Thyroid gland (tissue), 4 donors: ENCODE results near the gene TAC4. TPM values are rescaled to one million over a fixed set of nuclear protein-coding genes. Genes with fewer than 3 reads are reported as not detected.
A peak's percentile ranks its signal among the peaks of the same experiment; 100 is the strongest.

ENCODE experiments used
- DNase-seq, 2 donors: peaks; one replicate each; pipeline ENCODE4 v3.0.0-alpha.2; 2019
- H3K27ac ChIP-seq, 3 donors: fragments of 200-600 bp; sonication (generic); 1 replicate in 2 of 3; 2 replicates in 1 of 3; pipeline ENCODE4 v1.5.1; 2016 to 2019; ENCODE audit warnings: mild to moderate bottlenecking in 1 of 3, moderate library complexity in 1 of 3
- H3K27me3 ChIP-seq: fragments of 200-600 bp; sonication (generic); one replicate; pipeline ENCODE4 v1.5.1; 2019
- H3K36me3 ChIP-seq, 2 donors: fragments of 200-600 bp; sonication (generic); one replicate each; pipeline ENCODE4 v1.5.1; 2016 to 2019
- H3K4me1 ChIP-seq, 2 donors: fragments of 200-600 bp; sonication (generic); one replicate each; pipeline ENCODE4 v1.5.1; 2017 to 2019
- H3K4me3 ChIP-seq, 3 donors: fragments of 200-600 bp; sonication (generic); replicated peaks in 1 of 3; 1 replicate in 2 of 3; 2 replicates in 1 of 3; pipeline ENCODE4 v1.5.1; 2016; ENCODE audit warnings: mild to moderate bottlenecking in 1 of 3
- H3K9me3 ChIP-seq: fragments of 200-600 bp; sonication (generic); one replicate; pipeline ENCODE4 v1.5.1; 2017
- POLR2A ChIP-seq, 2 donors: fragments of 450-650 bp; IDR thresholded peaks; one replicate each; pipeline ENCODE4 v1.6.1; 2017; ENCODE audit warnings: antibody characterized with exemption in 2 of 2, mild to moderate bottlenecking in 2 of 2, moderate library complexity in 1 of 2
- WGBS, 2 donors: methylation state at CpG; one replicate each; pipeline ENCODE4 v1.1.5; 2017; 5-methylcytosine and 5-hydroxymethylcytosine counted together
- intact Hi-C: fragments of 100-400 bp; cut with DNase I; formaldehyde crosslinking; loops from one replicate; pipeline ENCODE4 v1.15.1; 2023
- total RNA-seq, 4 donors: library from RNA; depleted of rRNA; stranded (reverse); fragments of >200 nt; gene quantifications; one replicate each; pipeline ENCODE4 v1.2.3, GENCODE V29; 2016
- TF ChIP-seq, protein P1 (sequence below), 6 experiments: fragments of 200-600 bp in 3 of 6; fragments of 450-650 bp in 3 of 6; sonication (generic) in 3 of 6; IDR thresholded peaks; one replicate each; pipeline ENCODE4 v1.5.1; 2016 to 2019; ENCODE audit warnings: antibody characterized with exemption in 6 of 6, mild to moderate bottlenecking in 2 of 6, inconsistent platforms in 1 of 6, moderate library complexity in 1 of 6

TAC4 gene
- total RNA-seq, 4 donors from 2014 or later: not detected

DNA sequence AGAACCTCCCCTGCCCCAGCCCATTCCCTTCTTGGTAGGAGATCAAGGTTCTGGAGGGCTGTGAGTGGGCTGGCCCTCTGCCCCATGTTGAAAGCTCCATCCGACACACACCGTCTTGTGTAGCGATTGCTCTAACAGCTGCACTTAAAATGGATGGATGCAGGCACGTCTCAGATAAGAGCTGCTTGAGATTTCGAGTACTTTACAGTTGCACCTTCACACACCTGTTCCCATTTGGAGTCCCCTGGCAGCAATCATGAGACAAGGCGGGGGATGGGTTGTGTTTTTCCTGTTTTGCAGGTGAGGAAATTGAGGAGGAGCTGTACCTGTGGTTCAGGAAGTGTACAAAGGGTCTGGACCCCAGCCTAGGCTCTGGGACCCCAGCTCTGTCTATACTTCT lies 25.6 kb upstream of the TAC4 start:
- intact Hi-C loops: no loop called here
- Histone ChIP-seq H3K36me3 (no peaks in the 10 kb centered on the region), H3K4me3 (no peak overlapping the region), H3K27ac (peak overlapping the region; percentile 45 to 73 (median 59)), H3K27me3 (no peaks in the 10 kb centered on the region), H3K9me3 (no peaks in the 10 kb centered on the region), H3K4me1 (peaks cover 63 to 66% of the 10 kb centered on the region in 2 donors)
- WGBS, 2 donors: 22 to 42% methylated on average over 6 of the region's 6 CpGs
- peak in 1 of 2 donors; percentile 12 for TF ChIP-seq POLR2A (IDR thresholded peaks at IDR 0.05)
- TF ChIP-seq, protein P1, sequence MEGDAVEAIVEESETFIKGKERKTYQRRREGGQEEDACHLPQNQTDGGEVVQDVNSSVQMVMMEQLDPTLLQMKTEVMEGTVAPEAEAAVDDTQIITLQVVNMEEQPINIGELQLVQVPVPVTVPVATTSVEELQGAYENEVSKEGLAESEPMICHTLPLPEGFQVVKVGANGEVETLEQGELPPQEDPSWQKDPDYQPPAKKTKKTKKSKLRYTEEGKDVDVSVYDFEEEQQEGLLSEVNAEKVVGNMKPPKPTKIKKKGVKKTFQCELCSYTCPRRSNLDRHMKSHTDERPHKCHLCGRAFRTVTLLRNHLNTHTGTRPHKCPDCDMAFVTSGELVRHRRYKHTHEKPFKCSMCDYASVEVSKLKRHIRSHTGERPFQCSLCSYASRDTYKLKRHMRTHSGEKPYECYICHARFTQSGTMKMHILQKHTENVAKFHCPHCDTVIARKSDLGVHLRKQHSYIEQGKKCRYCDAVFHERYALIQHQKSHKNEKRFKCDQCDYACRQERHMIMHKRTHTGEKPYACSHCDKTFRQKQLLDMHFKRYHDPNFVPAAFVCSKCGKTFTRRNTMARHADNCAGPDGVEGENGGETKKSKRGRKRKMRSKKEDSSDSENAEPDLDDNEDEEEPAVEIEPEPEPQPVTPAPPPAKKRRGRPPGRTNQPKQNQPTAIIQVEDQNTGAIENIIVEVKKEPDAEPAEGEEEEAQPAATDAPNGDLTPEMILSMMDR (IDR thresholded peaks at IDR 0.05): no peak
- DNase-seq: peak; percentile 93 to 94

DNA sequence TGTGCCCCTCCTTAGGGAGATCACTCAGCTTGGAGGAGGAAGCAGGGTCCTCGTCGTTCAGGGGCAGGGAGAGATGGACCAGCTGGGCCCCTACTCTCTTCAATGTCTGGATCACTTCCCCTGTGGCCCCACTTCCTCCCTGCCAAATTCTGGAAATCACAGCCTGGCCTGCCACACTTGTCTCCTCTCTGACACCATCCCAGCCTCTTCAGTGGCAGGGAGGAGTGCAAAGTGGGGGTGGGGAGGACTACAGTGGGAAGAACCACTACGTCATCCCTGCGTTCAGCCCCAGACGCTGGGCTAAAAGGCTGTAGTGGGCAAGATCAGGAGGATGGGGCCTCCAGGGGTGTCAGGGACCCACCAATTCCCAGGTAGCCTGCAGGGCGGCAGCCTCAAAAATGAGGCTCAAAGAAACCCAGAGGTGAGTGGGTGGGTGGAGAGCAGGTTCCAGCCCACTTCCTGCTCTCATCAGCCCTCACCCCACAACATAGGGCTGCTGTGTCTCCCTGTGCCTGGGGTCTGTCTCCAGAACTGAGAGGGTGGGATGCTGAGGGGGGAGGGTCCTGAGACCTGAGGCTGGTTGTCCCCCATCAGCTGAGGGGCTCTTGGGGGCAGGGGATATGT lies 25.0 kb upstream of the TAC4 start:
- 70 to 76% methylated on average over 6 of the region's 6 CpGs for WGBS, 2 donors
- no peak overlapping the region for H3K4me3 ChIP-seq
- peak overlapping the region in 1 of 3 donors; percentile 73 for H3K27ac ChIP-seq
- no peak for DNase-seq
- peaks cover 63 to 66% of the 10 kb centered on the region in 2 donors for H3K4me1 ChIP-seq
- intact Hi-C loops: no loop called here
- no peaks in the 10 kb centered on the region for H3K27me3 ChIP-seq
- H3K9me3 ChIP-seq: no peaks in the 10 kb centered on the region
- TF ChIP-seq POLR2A (IDR thresholded peaks at IDR 0.05): no peak
- TF ChIP-seq, protein P1 (IDR thresholded peaks at IDR 0.05): no peak
- no peaks in the 10 kb centered on the region for H3K36me3 ChIP-seq

DNA sequence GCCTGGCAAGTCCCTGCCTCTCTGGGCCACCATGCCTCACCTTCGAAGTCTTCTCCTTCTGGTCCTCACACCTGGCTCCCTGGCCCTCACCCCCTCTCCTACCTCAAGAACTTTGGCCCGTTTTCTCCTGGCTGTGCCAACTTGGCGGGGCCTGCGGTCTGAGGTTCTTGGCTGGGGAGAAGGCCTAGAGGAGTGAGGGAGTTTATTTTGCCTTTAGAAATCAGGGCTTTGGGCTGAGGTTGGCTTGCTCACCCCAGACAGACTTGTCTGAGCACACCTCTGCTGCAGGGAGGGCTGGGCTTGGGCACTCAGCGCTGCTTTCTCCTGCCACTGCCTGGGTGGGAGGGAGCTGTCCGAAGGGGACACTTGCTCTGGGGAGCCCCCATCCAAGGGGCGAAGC lies 23.3 kb upstream of the TAC4 start:
- TF ChIP-seq, protein P1 (IDR thresholded peaks at IDR 0.05): no peak
- TF ChIP-seq POLR2A (IDR thresholded peaks at IDR 0.05): no peak
- Histone ChIP-seq H3K4me3 (no peak overlapping the region), H3K9me3 (no peaks in the 10 kb centered on the region), H3K27me3 (no peaks in the 10 kb centered on the region), H3K27ac (peak overlapping the region; percentile 50 to 82 (median 79)), H3K4me1 (peaks cover 54 to 56% of the 10 kb centered on the region in 2 donors), H3K36me3 (no peaks in the 10 kb centered on the region)
- peak; percentile 81 to 83 for DNase-seq
- WGBS, 2 donors: 39 to 46% methylated on average over 5 to 7 of the region's 7 CpGs
- intact Hi-C loops: no loop called here

DNA sequence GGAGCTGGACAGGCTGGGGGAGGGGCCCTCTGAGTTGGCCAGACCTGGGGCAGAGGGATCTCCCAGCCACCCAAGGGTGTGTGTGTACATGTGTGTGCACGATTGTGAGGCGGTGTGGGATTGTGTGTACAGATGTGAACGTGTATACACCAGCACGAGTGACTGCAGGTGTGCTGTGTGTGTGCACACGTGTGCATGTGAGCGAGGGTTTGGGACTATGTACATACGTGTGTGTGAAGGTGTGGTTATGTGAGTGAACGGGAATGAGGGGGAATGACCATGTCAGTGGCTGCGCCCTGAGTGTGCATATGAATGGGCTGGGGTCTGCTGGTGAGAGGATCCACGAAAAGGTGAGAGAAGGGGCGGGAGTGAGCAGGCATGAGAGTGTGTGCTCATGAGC lies 22.4 kb upstream of the TAC4 start:
- WGBS, 2 donors: 92 to 96% methylated on average over 11 of the region's 11 CpGs
- Histone ChIP-seq H3K27ac (no peak overlapping the region), H3K27me3 (no peaks in the 10 kb centered on the region), H3K36me3 (no peaks in the 10 kb centered on the region), H3K4me3 (no peak overlapping the region), H3K4me1 (peaks cover 45 to 49% of the 10 kb centered on the region in 2 donors), H3K9me3 (no peaks in the 10 kb centered on the region)
- no peak for TF ChIP-seq POLR2A (IDR thresholded peaks at IDR 0.05)
- TF ChIP-seq, protein P1 (IDR thresholded peaks at IDR 0.05): no peak
- intact Hi-C loops: no loop called here
- DNase-seq: no peak

DNA sequence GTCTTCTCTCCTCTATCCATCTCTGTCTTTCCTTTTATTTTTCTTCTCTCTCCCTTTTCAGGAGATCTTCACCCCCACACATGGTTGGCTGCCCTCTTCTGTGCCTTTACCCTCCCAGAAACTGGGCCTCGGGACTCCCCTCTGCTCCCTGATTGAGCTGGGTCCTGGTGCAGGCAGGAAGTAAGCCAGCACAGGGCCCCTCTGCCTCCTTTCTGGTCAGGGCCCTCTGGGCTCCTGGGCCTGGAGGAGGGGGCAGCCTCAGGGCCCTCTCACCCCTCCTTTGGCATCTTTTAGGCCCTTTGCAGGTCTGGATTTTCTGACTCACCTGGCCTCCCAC lies 21.1 kb upstream of the TAC4 start:
- no peak overlapping the region for H3K4me3 ChIP-seq
- H3K9me3 ChIP-seq: no peaks in the 10 kb centered on the region
- no peak for TF ChIP-seq POLR2A (IDR thresholded peaks at IDR 0.05)
- TF ChIP-seq, protein P1 (IDR thresholded peaks at IDR 0.05): no peak
- no peaks in the 10 kb centered on the region for H3K36me3 ChIP-seq
- peaks cover 32 to 36% of the 10 kb centered on the region in 2 donors for H3K4me1 ChIP-seq
- H3K27ac ChIP-seq: no peak overlapping the region
- H3K27me3 ChIP-seq: no peaks in the 10 kb centered on the region
- intact Hi-C loops: no loop called here
- WGBS, 2 donors: 42 to 59% methylated on average over 1 of the region's 1 CpG
- DNase-seq: no peak
